Ovary (tissue), 9 donors: Measurements from ENCODE around the gene SAMD10. TPM values are rescaled to one million over a fixed set of nuclear protein-coding genes. Genes with fewer than 3 reads are reported as not detected.

Experiments used
- DNase-seq, 5 donors: peaks; one replicate each; pipeline ENCODE4 v3.0.0-alpha.2; 2019 to 2020
- H3K27ac ChIP-seq, 2 donors: fragments of 200-600 bp; one replicate each; pipeline versions ENCODE4 v1.5.1 to v1.8.0; 2019 to 2022
- H3K27me3 ChIP-seq: fragments of 200-600 bp; one replicate; pipeline ENCODE4 v1.8.0; 2022
- H3K36me3 ChIP-seq: fragments of 200-600 bp; sonication (generic); one replicate; pipeline ENCODE4 v1.5.1; 2019
- H3K4me1 ChIP-seq: one replicate; pipeline ENCODE4 v1.8.1; 2013; ENCODE audit warnings: mild to moderate bottlenecking, moderate library complexity; ENCODE audit not compliant: insufficient read depth
- H3K4me3 ChIP-seq: fragments of 200-600 bp; sonication (generic); one replicate; pipeline ENCODE4 v1.5.1; 2017
- H3K9me3 ChIP-seq, 2 donors: fragments of 200-600 bp in 1 of 2; sonication (generic) in 1 of 2; one replicate each; pipeline versions ENCODE4 v1.5.1 to v1.8.1; 2013 to 2019; ENCODE audit warnings: mild to moderate bottlenecking in 1 of 2, moderate library complexity in 1 of 2
- EP300 ChIP-seq: sonication (generic); formaldehyde crosslinking; IDR thresholded peaks from one replicate; pipeline ENCODE4 v1.6.1; 2017; ENCODE audit warnings: antibody characterized with exemption
- POLR2A ChIP-seq: fragments of 450-650 bp; IDR thresholded peaks from one replicate; pipeline ENCODE4 v1.6.1; 2017; ENCODE audit warnings: antibody characterized with exemption, mild to moderate bottlenecking, moderate library complexity
- WGBS, 3 donors: extraction: QIAGEN DNeasy Blood & Tissue Kit in 1 of 3; methylation state at CpG; one replicate each; pipeline versions ENCODE4 v1.1.5 to v1.1.7; 2013 to 2017; 5-methylcytosine and 5-hydroxymethylcytosine counted together
- intact Hi-C, 4 donors: fragments of 100-400 bp; cut with DNase I; formaldehyde crosslinking; loops; one replicate each; pipeline versions ENCODE4 v1.11.0 to v1.15.1; 2022 to 2023
- polyA plus RNA-seq, 2 donors: library from polyadenylated mRNA; stranded (reverse); fragments of 200-250 nt in 1 of 2; fragments of 350-450 nt in 1 of 2; fragmentation: Illumina TruSeq in 1 of 2; extraction: RNeasy Lipid Tissue Mini Kit (QIAGEN cat#74804) in 1 of 2; gene quantifications; one replicate each; pipeline ENCODE4 v1.2.3, GENCODE V29; 2013 to 2014
- total RNA-seq, 7 donors: library from RNA; depleted of rRNA in 2 of 7; stranded (reverse); fragments of >200 nt in 2 of 7; fragmentation: NEBNext Ultra II Directional in 3 of 7; extraction: Animal tissue kit (Norgen Biotek cat#: 25700) in 3 of 7; gene quantifications; one replicate each; pipeline versions ENCODE4 v1.1.0 to v1.2.4, GENCODE V29; 2016 to 2023
- TF ChIP-seq, protein P1 (sequence below), 3 donors: fragments of 450-650 bp in 2 of 3; fragments of 200-600 bp in 1 of 3; IDR thresholded peaks; one replicate each; pipeline versions ENCODE4 v1.5.1 to v1.8.0; 2016 to 2022; ENCODE audit warnings: antibody characterized with exemption in 3 of 3, mild to moderate bottlenecking in 1 of 3
- donor health status: DM: no; HTN: no; CAD: no; lungs with moderate emphysema.
- donor health status: DM: no; HTN: no; CAD: no.
- donor health status: Bipolar disorder and iron deficiency.
- donor health status: DM: yes; HTN: yes; CAD: no.
- donor health status: DM: no; HTN: no; CAD: no.
- donor health status: DM: yes; HTN: yes; CAD: no.

Gene SAMD10
- total and polyA plus RNA-seq, 9 donors: 0.20 to 3.1 (median 0.50) TPM

DNA sequence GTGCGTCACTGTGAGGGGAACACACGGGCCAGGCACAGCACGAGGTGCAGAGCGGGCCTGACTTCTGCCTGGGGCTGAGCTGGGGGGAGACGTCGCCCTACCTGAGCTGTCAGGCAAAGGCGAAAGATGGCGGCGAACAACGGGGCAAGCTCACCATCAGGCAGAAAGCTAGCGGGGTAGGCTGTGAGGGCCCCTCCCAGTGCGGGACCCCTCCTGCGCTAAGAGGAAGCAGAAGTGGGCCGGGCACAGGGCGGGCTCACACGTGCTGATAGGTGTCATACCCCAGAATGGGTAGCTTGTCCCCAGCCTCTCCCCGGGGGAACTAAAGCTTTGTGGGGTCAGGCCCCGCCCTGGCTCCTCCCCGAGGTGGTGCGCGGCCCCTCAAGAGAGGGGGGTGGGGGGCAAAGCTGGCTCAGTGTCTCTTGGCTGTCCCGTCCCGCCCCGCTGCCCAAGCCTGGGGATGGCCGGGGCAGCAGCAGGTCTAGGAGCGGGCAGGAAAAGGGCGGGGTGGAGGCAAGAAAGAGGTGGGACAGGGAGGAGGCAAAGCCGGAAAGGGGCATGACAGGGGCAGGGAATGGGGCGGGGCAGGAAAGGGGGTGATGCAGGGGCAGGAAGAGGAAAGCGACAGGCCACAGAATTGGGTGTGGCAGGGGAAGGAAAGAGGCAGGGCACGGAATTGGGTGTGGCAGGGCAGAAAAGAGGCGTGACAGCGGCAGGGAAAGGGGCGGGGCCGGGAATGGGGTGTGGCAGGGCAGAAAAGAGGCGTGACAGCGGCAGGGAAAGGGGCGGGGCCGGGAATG, 38.0 kb downstream of the SAMD10 start:
- Histone ChIP-seq H3K36me3 (no peaks in the 10 kb centered on the region), H3K27ac (no peak overlapping the region), H3K9me3 (no peaks in the 10 kb centered on the region), H3K27me3 (no peaks in the 10 kb centered on the region), H3K4me1 (no peaks in the 10 kb centered on the region), H3K4me3 (no peak overlapping the region)
- intact Hi-C loops: no loop called here
- peak in 2 of 5 donors; percentile 17 to 42 for DNase-seq
- WGBS, 3 donors: 80 to 82% (median 80%) methylated on average over 30 to 35 of the region's 39 CpGs
- TF ChIP-seq, protein P1, sequence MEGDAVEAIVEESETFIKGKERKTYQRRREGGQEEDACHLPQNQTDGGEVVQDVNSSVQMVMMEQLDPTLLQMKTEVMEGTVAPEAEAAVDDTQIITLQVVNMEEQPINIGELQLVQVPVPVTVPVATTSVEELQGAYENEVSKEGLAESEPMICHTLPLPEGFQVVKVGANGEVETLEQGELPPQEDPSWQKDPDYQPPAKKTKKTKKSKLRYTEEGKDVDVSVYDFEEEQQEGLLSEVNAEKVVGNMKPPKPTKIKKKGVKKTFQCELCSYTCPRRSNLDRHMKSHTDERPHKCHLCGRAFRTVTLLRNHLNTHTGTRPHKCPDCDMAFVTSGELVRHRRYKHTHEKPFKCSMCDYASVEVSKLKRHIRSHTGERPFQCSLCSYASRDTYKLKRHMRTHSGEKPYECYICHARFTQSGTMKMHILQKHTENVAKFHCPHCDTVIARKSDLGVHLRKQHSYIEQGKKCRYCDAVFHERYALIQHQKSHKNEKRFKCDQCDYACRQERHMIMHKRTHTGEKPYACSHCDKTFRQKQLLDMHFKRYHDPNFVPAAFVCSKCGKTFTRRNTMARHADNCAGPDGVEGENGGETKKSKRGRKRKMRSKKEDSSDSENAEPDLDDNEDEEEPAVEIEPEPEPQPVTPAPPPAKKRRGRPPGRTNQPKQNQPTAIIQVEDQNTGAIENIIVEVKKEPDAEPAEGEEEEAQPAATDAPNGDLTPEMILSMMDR (IDR thresholded peaks at IDR 0.05): no peak
- TF ChIP-seq EP300 (no peak), POLR2A (no peak)

DNA sequence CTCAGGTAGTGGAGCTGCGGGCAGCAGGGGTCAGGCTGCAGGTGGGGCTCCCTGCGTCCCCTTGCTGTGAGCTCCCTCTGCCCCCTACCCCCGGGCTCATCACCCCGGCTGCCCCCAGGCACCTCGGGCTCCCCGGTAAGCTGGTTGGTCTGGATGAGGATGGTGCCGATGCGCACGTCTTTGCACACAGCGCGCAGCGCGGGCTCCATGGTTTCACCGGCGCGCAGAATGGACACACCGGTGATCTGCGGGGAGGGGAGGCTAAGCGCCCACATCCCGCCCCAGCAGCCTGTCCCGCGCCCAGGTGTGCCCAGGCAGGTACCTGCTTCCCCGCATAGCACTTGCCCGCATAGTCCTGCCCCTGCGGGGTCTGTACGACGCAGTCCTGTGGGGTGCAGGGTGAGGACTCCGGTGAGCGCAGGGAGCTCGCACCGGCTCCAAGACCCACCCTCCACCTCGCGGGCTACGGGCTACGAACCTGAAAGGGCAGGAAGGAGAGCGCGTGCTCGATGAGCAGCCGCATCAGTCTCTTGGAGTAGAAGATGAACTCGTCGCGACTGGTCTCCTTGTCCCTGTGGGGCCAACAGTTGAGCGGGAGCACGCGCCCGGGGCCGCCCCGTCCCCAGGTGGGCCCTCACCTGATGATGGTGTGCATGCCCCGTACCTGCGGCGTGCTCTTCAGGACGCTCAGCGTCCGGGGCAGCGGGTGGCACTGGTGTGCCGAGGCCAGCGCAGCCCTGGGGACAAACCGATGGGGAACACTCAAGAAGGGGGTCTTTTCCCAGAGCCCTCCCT, 38.8 kb downstream of the SAMD10 start:
- H3K4me1 ChIP-seq: no peaks in the 10 kb centered on the region
- TF ChIP-seq, protein P1 (IDR thresholded peaks at IDR 0.05): no peak
- TF ChIP-seq EP300 (no peak), POLR2A (no peak)
- no peaks in the 10 kb centered on the region for H3K9me3 ChIP-seq
- WGBS, 3 donors: 90 to 93% (median 91%) methylated on average over 54 to 58 of the region's 58 CpGs
- no peak overlapping the region for H3K4me3 ChIP-seq
- intact Hi-C loops: no loop called here
- H3K36me3 ChIP-seq: no peaks in the 10 kb centered on the region
- H3K27me3 ChIP-seq: no peaks in the 10 kb centered on the region
- DNase-seq: peak in 1 of 5 donors; percentile 27
- H3K27ac ChIP-seq: no peak overlapping the region

DNA sequence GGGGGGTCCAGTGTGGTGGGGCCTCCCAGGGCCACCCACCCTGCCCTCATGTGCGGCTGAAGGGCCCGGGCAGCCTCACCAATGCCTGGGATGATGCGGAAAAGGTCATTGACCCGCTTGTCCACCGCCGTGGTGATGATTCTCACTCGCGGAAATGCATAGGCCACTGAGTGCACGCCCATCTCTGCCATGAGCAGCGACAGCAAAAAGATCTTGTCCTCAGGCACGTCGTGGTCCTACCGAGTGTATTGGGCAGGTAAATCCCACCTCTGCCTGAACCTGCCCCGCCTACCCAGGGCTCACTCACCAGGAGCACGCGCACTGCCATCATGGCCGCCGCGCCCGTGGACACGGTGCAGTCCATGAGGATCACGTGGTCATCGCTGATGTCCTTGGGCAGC, 39.4 kb downstream of the SAMD10 start:
- Histone ChIP-seq H3K27me3 (no peaks in the 10 kb centered on the region), H3K4me1 (no peaks in the 10 kb centered on the region), H3K9me3 (no peaks in the 10 kb centered on the region), H3K4me3 (no peak overlapping the region), H3K36me3 (no peaks in the 10 kb centered on the region), H3K27ac (no peak overlapping the region)
- no peak for DNase-seq
- 84 to 88% (median 85%) methylated on average over 23 of the region's 23 CpGs for WGBS, 3 donors
- intact Hi-C loops: no loop called here
- TF ChIP-seq POLR2A: no peak
- TF ChIP-seq EP300: no peak
- TF ChIP-seq, protein P1 (IDR thresholded peaks at IDR 0.05): no peak

DNA sequence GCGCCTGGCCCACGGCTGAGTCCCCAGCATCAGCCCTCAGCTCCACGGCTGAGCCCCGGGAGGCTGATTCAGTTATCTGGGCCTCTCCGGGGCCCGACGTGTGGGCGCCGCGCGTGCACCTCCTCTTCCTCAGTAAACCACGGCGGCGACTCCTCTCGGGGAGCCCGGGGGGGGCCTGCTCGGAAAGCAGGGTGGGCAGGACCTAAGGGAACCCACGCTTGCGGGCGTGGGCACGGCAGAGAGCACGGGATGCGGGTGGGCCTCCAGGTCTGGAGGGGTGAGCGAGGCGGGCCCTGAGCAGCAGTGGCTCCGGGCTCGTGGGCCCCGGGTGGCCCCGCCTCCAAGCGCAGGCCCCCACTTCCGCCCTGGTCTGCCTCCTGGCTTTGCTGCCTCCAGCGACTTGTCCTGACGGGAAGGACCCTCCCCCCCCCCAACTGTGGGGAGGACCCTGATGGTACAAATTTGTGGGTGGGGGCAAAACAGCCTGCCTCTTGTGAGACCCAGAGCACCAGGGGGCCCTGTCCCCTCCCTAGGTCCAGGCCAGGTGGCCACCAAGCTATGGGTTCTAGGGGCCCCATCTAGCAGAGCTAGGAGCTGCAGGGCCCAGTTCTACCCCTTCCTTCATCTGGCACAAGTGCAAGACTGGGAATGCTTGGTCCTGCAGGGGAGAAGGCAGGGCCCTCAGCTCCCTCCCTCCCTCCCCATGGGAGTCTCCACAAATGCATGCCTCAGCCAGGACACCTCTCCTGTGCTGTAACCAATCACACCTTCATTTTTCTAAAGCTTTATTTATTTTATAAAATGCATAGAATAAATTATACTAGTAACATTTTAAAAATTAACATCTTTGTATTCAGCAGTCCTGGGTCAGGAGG, 40.1 kb downstream of the SAMD10 start:
- Histone ChIP-seq H3K4me3 (no peak overlapping the region), H3K9me3 (no peaks in the 10 kb centered on the region), H3K4me1 (no peaks in the 10 kb centered on the region), H3K27me3 (no peaks in the 10 kb centered on the region), H3K36me3 (no peaks in the 10 kb centered on the region), H3K27ac (no peak overlapping the region)
- no peak for DNase-seq
- 82 to 83% (median 82%) methylated on average over 26 to 33 of the region's 33 CpGs for WGBS, 3 donors
- intact Hi-C loops: no loop called here
- TF ChIP-seq, protein P1 (IDR thresholded peaks at IDR 0.05): no peak
- no peak for TF ChIP-seq EP300
- TF ChIP-seq POLR2A: no peak
